GM23248 (cell line): ENCODE measurements around the gene FHOD1.

ENCODE experiments used
- EZH2 ChIP-seq: fragments of 200-600 bp; sonication (generic); IDR thresholded peaks from 2 replicates; pipeline ENCODE4 v1.6.1; 2018; ENCODE audit warnings: antibody characterized with exemption, mild to moderate bottlenecking; ENCODE audit not compliant: insufficient read depth, poor library complexity, severe bottlenecking
- EZH2phosphoT487 ChIP-seq: fragments of 200-600 bp; sonication (generic); IDR thresholded peaks from 2 replicates; pipeline ENCODE4 v1.6.1; 2018; ENCODE audit warnings: antibody characterized with exemption, moderate library complexity, mild to moderate bottlenecking, low read depth; ENCODE audit not compliant: insufficient read depth

DNA sequence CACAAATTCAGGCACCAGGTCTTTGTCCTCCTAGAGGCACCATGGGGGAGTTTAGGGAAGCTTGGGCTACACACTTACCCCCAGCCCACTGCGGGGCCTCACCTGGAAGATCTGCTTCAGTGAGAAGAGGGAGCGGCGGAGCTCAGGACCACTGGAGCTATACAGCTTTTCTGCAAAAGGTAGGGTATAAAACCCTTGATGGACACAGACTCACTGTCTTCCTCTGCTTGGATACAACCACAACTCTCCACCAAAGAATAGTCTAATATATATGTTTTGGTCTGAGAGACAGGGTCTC, 9.1 kb downstream of the FHOD1 start:
- TF ChIP-seq EZH2, result no peak
- no peak for TF ChIP-seq EZH2phosphoT487
